Osteocyte (in vitro differentiated cells): ENCODE measurements around the gene PTN. TPM values are rescaled to one million over a fixed set of nuclear protein-coding genes. Genes with fewer than 3 reads are reported as not detected.
"Not testable (repeated sequence)": the region's sequence is repeated elsewhere in the genome, so short reads cannot be mapped to it uniquely, and the experiment has no call there.

Experiments used
- DNase-seq: peaks from one replicate; pipeline ENCODE4 v3.0.0; 2021; ENCODE audit warnings: mixed read lengths; ENCODE audit not compliant: unreplicated experiment; ENCODE audit errors: extremely low spot score
- H3K27ac Mint-ChIP-seq: one replicate; pipeline ENCODE4 v1.8.0; 2021; ENCODE audit warnings: mild to moderate bottlenecking, mixed read lengths; ENCODE audit not compliant: unreplicated experiment
- H3K27me3 Mint-ChIP-seq: one replicate; pipeline ENCODE4 v1.8.0; 2021; ENCODE audit warnings: mixed read lengths; ENCODE audit not compliant: unreplicated experiment
- H3K36me3 Mint-ChIP-seq: one replicate; pipeline ENCODE4 v1.8.0; 2021; ENCODE audit warnings: mixed read lengths; ENCODE audit not compliant: unreplicated experiment
- H3K4me1 Mint-ChIP-seq: one replicate; pipeline ENCODE4 v1.8.0; 2021; ENCODE audit warnings: mixed read lengths; ENCODE audit not compliant: unreplicated experiment
- H3K4me3 Mint-ChIP-seq: one replicate; pipeline ENCODE4 v1.8.0; 2021; ENCODE audit warnings: mild to moderate bottlenecking, moderate library complexity, mixed read lengths; ENCODE audit not compliant: unreplicated experiment
- H3K9me3 Mint-ChIP-seq: one replicate; pipeline ENCODE4 v1.8.0; 2021; ENCODE audit warnings: mixed read lengths; ENCODE audit not compliant: unreplicated experiment
- total RNA-seq: library from RNA; stranded (reverse); gene quantifications from 2 replicates; pipeline ENCODE4 v1.2.1, GENCODE V29; 2021
- TF ChIP-seq, protein P1 (sequence below): fragments of 200-600 bp; sonication (generic); IDR thresholded peaks from 2 replicates; pipeline ENCODE4 v1.5.0; 2021; ENCODE audit warnings: antibody characterized with exemption, mild to moderate bottlenecking, moderate library complexity

PTN gene
- total RNA-seq, 1 donor from 2014 or later: 77.8 TPM

DNA sequence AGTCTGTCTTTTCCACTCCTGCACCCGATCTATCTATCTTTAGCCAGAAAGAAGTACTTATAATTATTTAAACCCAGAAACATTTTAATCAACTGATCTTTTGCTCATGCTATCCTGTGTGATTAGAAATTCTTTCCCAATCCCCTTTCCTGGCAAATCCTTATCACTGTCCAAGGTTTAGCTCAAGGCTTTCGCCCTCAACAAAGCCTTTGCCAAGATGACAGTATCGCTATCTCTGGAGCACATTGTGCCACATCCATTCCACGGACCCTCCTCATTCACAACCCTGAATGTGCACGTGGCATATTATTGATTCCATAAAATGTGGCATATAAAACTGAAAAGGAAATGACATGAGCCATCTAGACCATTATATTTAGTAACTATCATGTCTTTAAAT lies 71.3 kb downstream of the PTN start:
- Mint-ChIP-seq H3K27me3 (no peaks in the 10 kb centered on the region), H3K27ac (no peak overlapping the region), H3K36me3 (no peaks in the 10 kb centered on the region), H3K4me1 (no peaks in the 10 kb centered on the region), H3K4me3 (no peak overlapping the region), H3K9me3 (no peaks in the 10 kb centered on the region)
- DNase-seq: no peak
- TF ChIP-seq, protein P1, sequence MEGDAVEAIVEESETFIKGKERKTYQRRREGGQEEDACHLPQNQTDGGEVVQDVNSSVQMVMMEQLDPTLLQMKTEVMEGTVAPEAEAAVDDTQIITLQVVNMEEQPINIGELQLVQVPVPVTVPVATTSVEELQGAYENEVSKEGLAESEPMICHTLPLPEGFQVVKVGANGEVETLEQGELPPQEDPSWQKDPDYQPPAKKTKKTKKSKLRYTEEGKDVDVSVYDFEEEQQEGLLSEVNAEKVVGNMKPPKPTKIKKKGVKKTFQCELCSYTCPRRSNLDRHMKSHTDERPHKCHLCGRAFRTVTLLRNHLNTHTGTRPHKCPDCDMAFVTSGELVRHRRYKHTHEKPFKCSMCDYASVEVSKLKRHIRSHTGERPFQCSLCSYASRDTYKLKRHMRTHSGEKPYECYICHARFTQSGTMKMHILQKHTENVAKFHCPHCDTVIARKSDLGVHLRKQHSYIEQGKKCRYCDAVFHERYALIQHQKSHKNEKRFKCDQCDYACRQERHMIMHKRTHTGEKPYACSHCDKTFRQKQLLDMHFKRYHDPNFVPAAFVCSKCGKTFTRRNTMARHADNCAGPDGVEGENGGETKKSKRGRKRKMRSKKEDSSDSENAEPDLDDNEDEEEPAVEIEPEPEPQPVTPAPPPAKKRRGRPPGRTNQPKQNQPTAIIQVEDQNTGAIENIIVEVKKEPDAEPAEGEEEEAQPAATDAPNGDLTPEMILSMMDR: no peak

DNA sequence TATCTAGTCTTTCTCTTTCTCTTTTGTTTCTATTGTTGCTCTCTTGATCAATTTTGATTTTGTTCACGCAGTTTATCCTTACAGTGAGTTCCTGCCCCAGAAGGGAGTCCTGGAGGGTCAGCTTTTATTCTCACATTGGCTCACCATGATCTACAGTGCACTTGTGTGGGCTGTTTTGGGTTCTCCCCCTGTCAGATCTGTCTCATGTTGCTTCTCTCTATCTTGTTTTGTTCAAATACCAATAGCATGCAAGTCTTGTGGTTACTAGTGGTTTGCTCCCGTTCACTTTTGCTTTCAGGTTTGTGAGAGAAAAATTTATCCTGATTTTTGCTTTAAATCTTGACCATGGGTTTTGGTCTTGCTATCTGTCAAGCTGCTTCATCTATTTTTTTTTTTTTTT lies 74.3 kb downstream of the PTN start:
- no peaks in the 10 kb centered on the region for H3K9me3 Mint-ChIP-seq
- DNase-seq: no peak
- H3K36me3 Mint-ChIP-seq: no peaks in the 10 kb centered on the region
- no peaks in the 10 kb centered on the region for H3K4me1 Mint-ChIP-seq
- no peaks in the 10 kb centered on the region for H3K27me3 Mint-ChIP-seq
- H3K4me3 Mint-ChIP-seq: no peak overlapping the region
- TF ChIP-seq, protein P1: no peak
- no peak overlapping the region for H3K27ac Mint-ChIP-seq

DNA sequence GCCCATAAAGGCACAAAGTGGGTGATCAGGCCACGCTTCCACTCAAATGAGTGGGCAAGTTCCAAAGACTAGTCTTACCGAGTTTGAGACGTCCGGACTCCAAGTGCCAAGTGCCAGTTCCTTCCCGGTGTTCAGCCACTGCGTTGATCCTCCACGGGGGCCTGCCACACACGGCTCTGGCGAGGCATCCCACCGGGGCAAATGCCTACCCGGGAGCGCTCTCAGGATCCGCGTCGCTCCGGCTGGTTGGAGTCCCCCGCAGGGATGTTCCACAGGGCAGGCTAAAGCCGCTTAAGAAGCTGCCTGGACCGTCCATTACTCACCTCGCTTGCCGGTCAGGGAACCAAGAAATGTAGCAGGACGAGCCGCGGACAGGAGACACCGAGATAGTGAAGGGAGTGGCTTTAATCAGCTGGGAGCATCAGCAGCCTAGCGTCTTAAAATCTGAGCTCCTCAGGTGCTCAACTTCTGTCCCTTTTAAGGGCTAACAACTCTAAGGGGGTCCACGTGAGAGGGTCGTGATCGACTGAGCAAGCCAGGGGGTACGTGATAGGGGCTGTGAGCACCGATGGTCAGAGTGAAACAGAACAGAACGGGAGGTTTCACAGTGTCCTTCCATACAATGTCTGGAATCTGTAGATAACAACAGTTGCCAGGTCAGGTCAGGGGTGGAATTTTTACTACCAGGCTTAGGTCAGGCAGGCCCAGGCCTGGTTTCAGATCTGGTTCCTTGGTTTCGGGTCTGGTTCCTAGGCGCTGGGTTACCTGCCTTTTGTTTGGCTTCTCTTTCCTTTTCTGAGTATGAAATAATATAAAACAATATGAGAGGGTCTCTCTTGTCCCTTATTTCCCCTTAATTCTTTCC lies 75.3 kb downstream of the PTN start:
- H3K27me3 Mint-ChIP-seq, H3K27ac Mint-ChIP-seq, H3K9me3 Mint-ChIP-seq, DNase-seq, H3K36me3 Mint-ChIP-seq, H3K4me1 Mint-ChIP-seq, H3K4me3 Mint-ChIP-seq: not testable (repeated sequence)

DNA sequence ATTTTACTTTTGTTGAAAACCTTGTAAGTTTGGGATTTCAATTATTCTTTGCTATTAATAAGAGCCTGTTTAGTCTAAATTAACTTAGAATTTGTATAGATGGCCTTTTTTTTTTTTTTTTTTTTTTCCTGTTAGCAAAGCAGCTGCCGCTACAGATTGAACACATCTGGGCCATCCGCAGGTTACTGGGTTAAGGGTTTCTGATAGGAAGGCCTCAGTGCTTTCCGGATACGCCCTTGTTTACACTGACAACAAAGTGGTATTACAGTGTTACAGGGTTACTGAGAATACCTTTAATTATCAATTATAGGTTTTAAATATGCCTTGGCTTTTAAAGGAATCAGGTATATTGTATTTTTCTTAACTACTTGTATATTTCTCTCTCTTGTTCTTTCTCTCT lies 76.8 kb downstream of the PTN start:
- Mint-ChIP-seq H3K9me3 (no peaks in the 10 kb centered on the region), H3K4me3 (no peak overlapping the region), H3K36me3 (peaks cover 11% of the 10 kb centered on the region), H3K4me1 (no peaks in the 10 kb centered on the region), H3K27ac (no peak overlapping the region), H3K27me3 (no peaks in the 10 kb centered on the region)
- TF ChIP-seq, protein P1: no peak
- DNase-seq: no peak

DNA sequence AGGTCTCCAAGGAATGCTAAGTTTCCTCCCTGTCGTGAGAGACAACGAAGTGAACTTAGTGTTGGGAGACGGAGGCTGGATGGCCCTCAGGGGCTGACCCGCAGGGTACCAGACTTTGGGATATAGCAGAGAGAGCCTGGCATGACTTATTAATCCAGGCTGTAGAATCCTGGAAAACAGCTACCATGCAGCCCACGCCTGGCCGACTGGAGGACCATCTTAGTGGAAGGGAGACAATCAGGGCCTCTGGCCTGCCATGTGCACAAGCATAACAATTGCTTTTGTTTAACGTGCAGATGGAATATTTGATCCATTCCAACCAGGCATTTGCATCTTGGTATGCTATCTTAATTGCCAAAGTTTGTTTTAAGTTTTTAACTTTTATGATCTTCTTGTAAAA lies 78.1 kb downstream of the PTN start:
- not testable (repeated sequence) for H3K4me1 Mint-ChIP-seq, H3K27me3 Mint-ChIP-seq, H3K9me3 Mint-ChIP-seq, DNase-seq, H3K27ac Mint-ChIP-seq, H3K4me3 Mint-ChIP-seq
- H3K36me3 Mint-ChIP-seq: peaks cover 12% of the 10 kb centered on the region

DNA sequence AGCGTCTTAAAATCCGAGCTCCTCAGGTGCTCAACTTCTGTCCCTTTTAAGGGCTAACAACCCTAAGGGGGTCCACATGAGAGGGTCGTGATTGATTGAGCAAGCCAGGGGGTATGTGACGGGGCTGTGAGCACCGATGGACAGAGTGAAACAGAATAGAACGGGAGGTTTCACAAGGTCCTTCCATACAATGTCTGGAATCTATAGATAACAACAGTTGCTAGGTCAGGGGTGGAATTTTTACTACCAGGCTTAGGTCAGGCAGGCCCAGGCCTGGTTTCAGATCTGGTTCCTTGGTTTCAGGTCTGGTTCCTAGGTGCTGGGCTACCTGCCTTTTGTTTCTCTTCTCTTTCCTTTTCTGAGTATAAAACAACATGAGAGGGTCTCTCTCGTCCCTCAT lies 80.9 kb downstream of the PTN start:
- Mint-ChIP-seq H3K36me3 (peaks cover 12% of the 10 kb centered on the region), H3K4me1 (no peaks in the 10 kb centered on the region), H3K9me3 (no peaks in the 10 kb centered on the region), H3K4me3 (no peak overlapping the region), H3K27ac (no peak overlapping the region), H3K27me3 (no peaks in the 10 kb centered on the region)
- TF ChIP-seq, protein P1: no peak
- no peak for DNase-seq
